Measurements from ENCODE around the gene MPND. TPM values are rescaled to one million over a fixed set of nuclear protein-coding genes. Genes with fewer than 3 reads are reported as not detected.
A peak's percentile ranks its signal among the peaks of the same experiment; 100 is the strongest.
"Not testable (repeated sequence)": the region's sequence is repeated elsewhere in the genome, so short reads cannot be mapped to it uniquely, and the experiment has no call there.

The MPND gene
- total RNA-seq, 1 donor from 2014 or later, result 20.6 TPM

DNA sequence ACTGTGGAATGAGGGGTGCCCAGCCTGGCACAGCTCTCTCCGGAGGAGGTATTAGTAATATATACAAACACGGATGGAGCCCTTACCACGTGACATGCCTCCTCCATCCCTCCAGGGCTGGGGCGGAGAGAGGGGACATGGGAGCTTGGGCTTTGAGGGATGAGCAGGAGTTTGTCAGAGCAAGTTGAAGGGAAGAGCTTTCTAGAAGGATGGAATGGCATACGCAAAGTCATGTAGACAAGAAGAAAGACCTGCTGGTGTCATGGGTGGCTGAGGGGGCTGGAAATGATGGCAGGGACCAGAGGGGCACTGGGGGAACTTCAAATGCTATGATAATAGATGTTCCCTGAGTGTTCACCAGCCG, 2.6 kb downstream of the MPND start:
- Mint-ChIP-seq H3K27me3 (no peaks in the 10 kb centered on the region), H3K36me3 (ENCODE audit: low read depth) (peaks cover 12% of the 10 kb centered on the region), H3K4me1 (peaks cover 7% of the 10 kb centered on the region), H3K27ac (no peak overlapping the region), H3K4me3 (no peak overlapping the region), H3K9me3 (no peaks in the 10 kb centered on the region)
- intact Hi-C loops (cut with micrococcal nuclease), result no loop called here
- DNase-seq, result no peak

DNA sequence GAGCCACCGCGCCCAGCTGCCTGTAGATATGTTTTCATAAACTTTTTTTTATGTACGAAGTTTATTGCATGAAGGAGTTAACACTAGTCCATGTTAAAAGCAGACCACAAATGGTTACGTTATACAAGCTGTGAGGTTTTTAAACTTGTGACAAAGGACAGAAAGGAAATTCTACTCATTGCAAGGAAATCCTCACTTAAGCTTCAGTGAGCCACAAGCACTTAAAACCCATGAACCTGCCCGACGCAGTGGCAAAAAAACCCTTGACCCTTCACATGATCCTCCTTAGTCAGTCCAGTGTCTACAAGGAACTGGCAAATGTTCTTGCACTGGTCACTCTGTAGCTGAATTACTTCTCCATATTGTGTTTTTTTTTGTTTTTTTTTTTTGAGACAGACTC, 4.2 kb downstream of the MPND start:
- no peaks in the 10 kb centered on the region for H3K9me3 Mint-ChIP-seq
- peaks cover 12% of the 10 kb centered on the region for H3K36me3 Mint-ChIP-seq (ENCODE audit: low read depth)
- H3K4me1 Mint-ChIP-seq, result peaks cover 5% of the 10 kb centered on the region
- no peak overlapping the region for H3K4me3 Mint-ChIP-seq
- no peak overlapping the region for H3K27ac Mint-ChIP-seq
- no peaks in the 10 kb centered on the region for H3K27me3 Mint-ChIP-seq
- DNase-seq, result no peak
- intact Hi-C loops (cut with micrococcal nuclease), result no loop called here

DNA sequence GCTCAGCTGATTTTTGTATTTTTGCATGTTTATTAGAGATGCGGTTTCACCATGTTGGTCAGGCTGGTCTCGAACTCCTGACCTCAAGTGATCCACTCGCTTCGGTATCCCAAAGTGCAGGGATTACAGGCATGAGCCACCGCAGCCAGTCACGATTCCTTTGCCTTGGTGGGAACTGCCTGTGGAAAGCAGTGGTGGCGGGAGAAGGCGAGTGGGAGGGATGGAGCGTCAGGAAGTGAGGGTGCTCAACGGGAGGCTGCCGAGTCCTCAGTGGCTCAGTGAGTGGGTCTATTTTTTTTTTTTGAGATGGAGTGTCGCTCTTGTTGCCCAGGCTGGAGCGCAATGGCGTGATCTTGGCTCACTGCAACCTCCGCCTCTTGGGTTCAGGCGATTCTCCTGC, 5.9 kb downstream of the MPND start:
- H3K4me3 Mint-ChIP-seq; H3K27ac Mint-ChIP-seq; H3K4me1 Mint-ChIP-seq; DNase-seq; H3K27me3 Mint-ChIP-seq; H3K9me3 Mint-ChIP-seq; intact Hi-C loops (cut with micrococcal nuclease): not testable (repeated sequence)
- peaks cover 15% of the 10 kb centered on the region for H3K36me3 Mint-ChIP-seq (ENCODE audit: low read depth)

DNA sequence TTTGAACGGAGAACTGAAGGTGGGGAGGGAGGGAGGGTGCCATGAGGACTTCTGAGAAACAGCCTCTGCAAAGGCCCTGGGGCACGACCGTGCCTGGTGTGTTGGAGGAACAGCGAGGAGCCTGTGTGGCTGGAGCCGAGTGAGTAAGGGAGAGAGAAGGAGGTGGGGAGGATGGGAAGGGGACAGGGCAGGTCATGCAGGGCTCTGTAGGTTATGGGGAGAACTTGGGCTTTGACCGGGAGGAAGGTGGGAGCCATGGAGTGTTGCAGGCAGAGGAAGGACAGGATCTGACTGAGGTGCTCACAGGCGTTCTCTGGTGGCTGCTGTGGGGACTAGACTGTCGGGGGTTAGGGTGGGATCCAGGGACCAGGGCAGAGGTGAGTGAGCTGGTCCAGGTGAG, 6.7 kb downstream of the MPND start:
- Mint-ChIP-seq H3K27ac (no peak overlapping the region), H3K36me3 (ENCODE audit: low read depth) (peaks cover 15% of the 10 kb centered on the region), H3K4me3 (no peak overlapping the region), H3K9me3 (no peaks in the 10 kb centered on the region), H3K4me1 (peaks cover 2% of the 10 kb centered on the region), H3K27me3 (no peaks in the 10 kb centered on the region)
- DNase-seq, result no peak
- intact Hi-C loops (cut with micrococcal nuclease), result no loop called here

DNA sequence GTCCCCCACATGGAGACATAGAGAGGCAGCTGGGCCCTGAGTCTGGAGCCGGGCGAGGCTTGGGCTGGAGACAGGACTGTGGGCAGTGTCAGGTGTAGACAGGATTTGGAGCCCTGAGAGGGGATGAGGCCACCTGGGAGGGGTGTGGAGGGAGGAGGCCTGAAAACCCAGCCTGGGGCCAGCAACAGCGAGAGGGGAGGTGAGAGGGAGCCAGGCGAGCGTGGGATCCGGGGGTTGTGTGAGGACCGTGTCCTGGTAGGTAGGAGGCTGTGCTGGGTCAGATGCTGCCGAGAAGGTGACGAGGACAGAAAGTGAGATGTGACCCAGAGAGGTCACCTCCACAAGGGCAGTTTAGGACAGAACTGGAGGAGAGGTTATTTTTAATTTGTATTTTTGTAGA, 7.4 kb downstream of the MPND start:
- H3K4me1 Mint-ChIP-seq, result peaks cover 2% of the 10 kb centered on the region
- H3K27me3 Mint-ChIP-seq, result no peaks in the 10 kb centered on the region
- intact Hi-C loops (cut with micrococcal nuclease), result no loop called here
- H3K9me3 Mint-ChIP-seq, result no peaks in the 10 kb centered on the region
- H3K4me3 Mint-ChIP-seq, result no peak overlapping the region
- no peak overlapping the region for H3K27ac Mint-ChIP-seq
- peaks cover 13% of the 10 kb centered on the region for H3K36me3 Mint-ChIP-seq (ENCODE audit: low read depth)
- no peak for DNase-seq

DNA sequence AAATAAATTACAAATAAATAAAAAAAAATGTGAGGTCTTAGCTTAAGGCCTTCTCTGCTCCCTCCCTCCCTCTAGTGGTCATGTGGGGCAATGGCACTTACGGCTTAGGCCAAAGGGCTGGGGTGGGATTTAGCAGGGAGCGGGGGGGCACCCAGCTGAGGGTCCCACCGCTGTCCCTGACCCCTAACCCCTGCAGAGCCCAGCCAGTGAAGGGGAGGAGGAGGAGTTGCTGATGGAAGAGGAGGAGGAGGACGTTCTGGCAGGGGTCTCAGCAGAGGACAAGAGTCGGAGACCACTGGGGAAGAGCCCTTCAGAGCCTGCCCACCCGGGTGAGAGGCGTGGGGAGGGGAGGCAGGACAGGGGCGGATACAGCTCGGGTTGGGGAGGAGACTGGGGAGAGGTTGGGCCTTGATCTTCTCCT, 9.3 kb downstream of the MPND start:
- Mint-ChIP-seq H3K4me3 (no peak overlapping the region), H3K27ac (no peak overlapping the region), H3K27me3 (no peaks in the 10 kb centered on the region), H3K36me3 (ENCODE audit: low read depth) (peaks cover 6% of the 10 kb centered on the region), H3K4me1 (peaks cover 2% of the 10 kb centered on the region), H3K9me3 (no peaks in the 10 kb centered on the region)
- intact Hi-C loops (cut with micrococcal nuclease), result loop anchor here (1.0 kb wide), 1 partner anchor 85 kb away; no protein-coding TSS in a partner anchor
- peak; percentile 86 for DNase-seq

DNA sequence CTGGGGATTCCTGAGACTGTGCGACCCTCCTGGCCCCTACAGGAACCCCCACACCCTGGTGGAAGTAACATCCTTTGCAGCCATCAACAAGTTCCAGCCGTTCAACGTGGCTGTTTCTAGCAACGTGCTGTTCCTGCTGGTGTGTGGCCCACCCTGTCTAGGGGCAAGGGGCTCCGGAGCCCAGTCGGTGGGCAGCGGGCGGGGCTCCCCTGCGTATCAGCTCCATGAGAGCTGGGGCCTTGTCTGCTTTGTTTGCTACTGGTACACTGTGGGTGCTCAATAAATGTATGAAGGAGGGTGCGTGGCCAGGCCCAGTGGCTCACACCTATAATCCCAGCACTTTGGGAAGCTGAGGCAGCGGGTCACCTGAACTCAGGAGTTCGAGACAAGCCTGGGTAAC, 10.9 kb downstream of the MPND start:
- Mint-ChIP-seq H3K9me3 (no peaks in the 10 kb centered on the region), H3K36me3 (ENCODE audit: low read depth) (peaks cover 9% of the 10 kb centered on the region), H3K4me3 (no peak overlapping the region), H3K4me1 (peaks cover 2% of the 10 kb centered on the region), H3K27ac (no peak overlapping the region), H3K27me3 (no peaks in the 10 kb centered on the region)
- DNase-seq, result no peak
- intact Hi-C loops (cut with micrococcal nuclease), result no loop called here

DNA sequence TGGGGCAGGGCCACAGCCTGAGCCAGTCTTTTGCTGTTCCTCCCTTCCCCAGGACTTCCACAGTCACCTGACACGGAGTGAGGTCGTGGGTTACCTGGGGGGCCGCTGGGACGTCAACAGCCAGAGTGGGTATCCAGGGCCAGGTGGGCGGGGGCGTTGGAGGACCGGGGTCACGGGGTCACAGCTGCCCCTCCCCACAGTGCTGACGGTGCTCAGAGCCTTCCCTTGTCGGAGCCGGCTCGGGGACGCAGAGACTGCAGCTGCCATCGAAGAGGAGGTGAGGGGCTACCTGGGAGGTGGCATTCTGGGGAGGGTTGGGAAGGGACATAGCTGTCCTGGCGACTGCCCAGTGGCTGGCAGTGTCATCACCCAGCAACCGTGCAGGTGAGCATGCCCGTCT, 11.5 kb downstream of the MPND start:
- Mint-ChIP-seq H3K4me3 (no peak overlapping the region), H3K36me3 (ENCODE audit: low read depth) (peaks cover 9% of the 10 kb centered on the region), H3K27ac (no peak overlapping the region), H3K4me1 (peaks cover 2% of the 10 kb centered on the region), H3K9me3 (no peaks in the 10 kb centered on the region), H3K27me3 (no peaks in the 10 kb centered on the region)
- intact Hi-C loops (cut with micrococcal nuclease), result no loop called here
- DNase-seq, result no peak

DNA sequence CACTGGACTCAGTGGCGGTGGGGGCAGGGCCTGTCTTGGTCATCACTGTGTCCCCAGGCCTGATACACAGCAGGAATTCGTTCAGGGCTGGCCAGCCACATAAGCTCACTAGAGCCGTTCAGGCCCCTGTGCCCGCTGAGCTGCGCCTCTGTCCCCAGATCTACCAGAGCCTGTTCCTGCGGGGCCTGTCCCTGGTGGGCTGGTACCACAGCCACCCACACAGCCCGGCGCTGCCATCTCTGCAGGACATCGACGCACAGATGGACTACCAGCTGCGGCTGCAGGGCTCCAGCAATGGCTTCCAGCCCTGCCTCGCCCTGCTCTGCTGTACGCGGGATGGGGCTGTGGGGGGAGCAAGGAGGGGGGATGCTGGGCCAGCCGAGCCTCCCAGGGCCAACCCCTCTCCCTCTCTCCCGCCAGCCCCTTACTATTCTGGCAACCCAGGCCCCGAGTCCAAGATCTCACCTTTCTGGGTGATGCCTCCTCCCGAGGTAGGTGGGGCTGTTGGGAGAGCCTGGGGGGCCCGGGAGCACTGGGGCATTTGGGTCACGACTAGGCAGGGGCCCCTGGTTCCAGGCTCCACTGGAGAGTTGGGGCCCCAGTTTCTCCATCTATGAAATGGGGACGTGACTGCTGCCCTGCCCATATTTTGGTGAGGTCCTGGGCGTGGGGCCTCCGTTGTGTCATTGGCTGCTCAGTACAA, 13.9 kb downstream of the MPND start:
- H3K9me3 Mint-ChIP-seq, result no peaks in the 10 kb centered on the region
- no peaks in the 10 kb centered on the region for H3K27me3 Mint-ChIP-seq
- no peak overlapping the region for H3K4me3 Mint-ChIP-seq
- peaks cover 2% of the 10 kb centered on the region for H3K4me1 Mint-ChIP-seq
- intact Hi-C loops (cut with micrococcal nuclease), result no loop called here
- no peak overlapping the region for H3K27ac Mint-ChIP-seq
- peaks cover 13% of the 10 kb centered on the region for H3K36me3 Mint-ChIP-seq (ENCODE audit: low read depth)
- no peak for DNase-seq

DNA sequence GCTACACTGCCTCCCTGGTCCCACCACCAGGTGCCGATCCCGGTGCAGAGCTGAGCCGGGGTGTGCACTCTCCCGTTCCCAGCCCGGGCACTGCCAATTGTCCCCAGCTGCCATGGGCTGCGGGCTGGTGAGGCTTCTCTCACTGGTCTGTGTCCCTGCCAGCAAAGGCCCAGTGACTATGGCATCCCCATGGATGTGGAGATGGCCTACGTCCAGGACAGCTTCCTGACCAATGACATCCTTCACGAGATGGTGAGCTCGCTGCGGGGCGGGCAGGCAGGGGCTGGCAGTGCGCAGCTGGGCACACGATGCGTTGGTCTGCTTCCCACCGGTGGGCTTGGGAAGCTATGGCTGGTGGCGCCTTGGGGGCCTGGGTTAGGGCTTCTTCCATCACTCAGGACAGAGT, 14.6 kb downstream of the MPND start:
- H3K27me3 Mint-ChIP-seq, result no peaks in the 10 kb centered on the region
- H3K4me3 Mint-ChIP-seq, result no peak overlapping the region
- DNase-seq, result no peak
- H3K4me1 Mint-ChIP-seq, result no peaks in the 10 kb centered on the region
- H3K9me3 Mint-ChIP-seq, result no peaks in the 10 kb centered on the region
- peaks cover 14% of the 10 kb centered on the region for H3K36me3 Mint-ChIP-seq (ENCODE audit: low read depth)
- no peak overlapping the region for H3K27ac Mint-ChIP-seq
- intact Hi-C loops (cut with micrococcal nuclease), result no loop called here

DNA sequence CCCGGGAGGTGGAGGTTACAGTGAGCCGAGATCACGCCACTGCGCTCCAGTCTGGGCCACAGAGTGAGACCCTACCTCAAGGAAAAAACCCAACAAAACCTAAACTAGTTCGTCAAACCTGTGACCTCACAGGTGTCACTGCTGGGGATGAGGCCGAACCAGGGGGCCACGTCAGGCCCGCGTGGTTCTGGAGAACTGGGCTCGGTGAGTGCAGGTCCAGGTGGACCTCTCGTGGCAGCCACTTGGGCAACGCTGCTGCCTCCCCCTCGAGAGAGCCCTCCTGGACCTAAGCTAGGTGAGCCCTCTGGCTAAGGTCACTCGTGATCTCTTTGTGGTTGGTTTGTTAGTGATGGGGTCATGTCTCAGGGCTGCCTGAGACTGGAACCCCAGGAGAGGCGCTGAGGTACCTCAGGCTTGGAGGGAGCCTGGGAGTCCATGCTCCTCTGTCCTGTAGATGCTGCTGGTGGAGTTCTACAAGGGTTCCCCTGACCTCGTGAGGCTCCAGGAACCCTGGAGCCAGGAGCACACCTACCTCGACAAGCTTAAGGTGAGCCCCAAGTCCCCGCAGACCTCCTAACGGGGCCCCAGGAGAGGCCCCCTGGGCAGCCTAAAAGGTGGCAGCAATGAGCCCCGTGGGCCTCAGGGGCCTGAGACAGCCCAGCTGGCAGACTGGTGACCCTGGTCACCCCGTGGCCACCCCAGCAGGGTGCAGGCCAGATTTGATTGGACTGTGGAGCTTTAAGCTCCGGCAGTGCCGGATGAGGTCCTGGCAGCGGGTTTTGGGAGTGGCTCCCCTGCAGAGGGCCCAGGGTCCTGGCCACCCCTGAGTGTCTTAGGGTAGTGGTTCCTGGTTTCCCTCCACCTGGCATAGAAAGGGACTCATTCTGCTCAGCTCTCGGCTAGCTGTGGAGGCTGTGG, 15.6 kb downstream of the MPND start:
- Mint-ChIP-seq H3K4me1 (no peaks in the 10 kb centered on the region), H3K4me3 (no peak overlapping the region), H3K9me3 (no peaks in the 10 kb centered on the region), H3K27ac (no peak overlapping the region), H3K36me3 (ENCODE audit: low read depth) (peaks cover 18% of the 10 kb centered on the region), H3K27me3 (no peaks in the 10 kb centered on the region)
- DNase-seq, result no peak
- intact Hi-C loops (cut with micrococcal nuclease), result no loop called here

DNA sequence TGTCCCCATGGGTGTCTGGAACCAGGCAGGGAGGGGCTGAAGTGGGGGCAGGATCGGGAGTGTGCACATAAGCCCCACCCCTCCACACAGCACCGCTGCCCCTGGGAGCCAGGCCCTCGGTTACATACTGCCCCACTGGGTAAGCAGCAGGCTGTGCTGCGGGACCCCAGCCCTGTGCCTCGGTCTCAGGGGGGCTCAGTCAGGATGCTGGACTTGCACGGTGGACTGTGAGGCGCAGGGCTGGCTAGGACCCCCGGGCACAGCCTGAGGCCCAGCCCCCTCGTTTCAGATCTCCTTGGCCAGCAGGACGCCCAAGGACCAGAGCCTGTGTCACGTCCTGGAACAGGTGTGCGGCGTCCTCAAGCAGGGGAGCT, 16.3 kb downstream of the MPND start:
- Mint-ChIP-seq H3K9me3 (no peaks in the 10 kb centered on the region), H3K27me3 (no peaks in the 10 kb centered on the region), H3K4me3 (no peak overlapping the region), H3K4me1 (no peaks in the 10 kb centered on the region), H3K36me3 (ENCODE audit: low read depth) (peaks cover 19% of the 10 kb centered on the region), H3K27ac (no peak overlapping the region)
- intact Hi-C loops (cut with micrococcal nuclease), result no loop called here
- DNase-seq, result no peak

DNA sequence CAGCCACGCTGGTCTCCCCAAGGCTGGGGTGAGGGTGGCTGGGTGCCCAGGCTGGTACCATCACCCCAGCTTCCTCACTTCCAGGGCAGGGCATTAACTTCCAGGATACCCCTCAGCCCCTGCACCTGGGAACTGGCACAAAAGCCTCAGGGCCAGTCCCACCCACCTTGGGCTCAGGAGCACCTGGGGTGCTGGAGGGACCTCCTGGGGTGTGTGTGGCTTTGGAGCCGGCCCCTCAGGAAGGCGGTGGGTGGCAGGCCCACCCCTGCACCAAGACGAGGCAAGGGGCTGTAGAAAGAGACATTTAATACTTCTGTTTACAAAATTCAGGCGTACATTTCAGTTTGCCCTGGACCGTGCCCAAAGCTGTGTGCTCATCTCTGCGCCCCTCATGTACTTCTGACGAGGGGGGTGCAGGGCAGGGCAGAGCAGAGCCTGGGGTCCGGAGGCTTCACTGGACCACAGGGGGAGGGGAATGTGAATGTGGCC, 16.8 kb downstream of the MPND start:
- Mint-ChIP-seq H3K4me1 (no peaks in the 10 kb centered on the region), H3K27me3 (no peaks in the 10 kb centered on the region), H3K36me3 (ENCODE audit: low read depth) (peaks cover 19% of the 10 kb centered on the region), H3K9me3 (no peaks in the 10 kb centered on the region), H3K27ac (no peak overlapping the region), H3K4me3 (no peak overlapping the region)
- intact Hi-C loops (cut with micrococcal nuclease), result no loop called here
- DNase-seq, result no peak

DNA sequence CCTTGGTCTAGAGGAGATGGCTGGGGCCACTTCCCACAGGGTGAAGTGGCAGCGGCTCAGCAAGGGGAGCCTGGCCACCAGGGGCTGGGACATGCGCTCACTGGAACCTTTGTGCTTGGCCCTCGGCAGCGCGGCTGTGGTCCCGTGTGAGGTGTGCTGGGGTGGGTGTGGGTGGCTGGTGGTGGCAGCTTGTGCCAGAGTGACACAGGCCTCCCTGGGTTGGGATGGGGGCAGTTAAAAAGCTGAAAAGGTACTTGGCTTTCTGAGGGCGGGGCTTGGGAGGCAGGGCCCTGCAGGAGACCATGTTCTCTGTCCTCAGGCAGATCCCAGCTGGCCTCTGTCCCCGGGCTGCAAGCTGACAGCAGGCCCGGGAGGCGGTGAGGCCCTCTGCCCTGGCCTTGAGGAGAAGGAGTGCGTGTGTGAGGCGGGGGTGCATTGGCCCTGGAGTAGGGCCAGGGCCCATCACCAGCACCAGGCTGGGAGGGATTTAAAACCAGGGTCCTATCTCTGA, 17.3 kb downstream of the MPND start:
- Mint-ChIP-seq H3K9me3 (no peaks in the 10 kb centered on the region), H3K27ac (no peak overlapping the region), H3K4me3 (no peak overlapping the region), H3K27me3 (no peaks in the 10 kb centered on the region), H3K36me3 (ENCODE audit: low read depth) (peaks cover 19% of the 10 kb centered on the region), H3K4me1 (no peaks in the 10 kb centered on the region)
- intact Hi-C loops (cut with micrococcal nuclease), result no loop called here
- DNase-seq, result no peak
